ENCODE results near the gene LKAAEAR1. TPM values are rescaled to one million over a fixed set of nuclear protein-coding genes. Genes with fewer than 3 reads are reported as not detected.

Gene LKAAEAR1
- total RNA-seq, 5 donors from 2014 or later (not counting 1 experiment from before 2014, with no cell fraction given): 0.30 to 0.86 (median 0.35) TPM; not detected in 2

- Histone ChIP-seq H3K4me1 (ENCODE audit: control insufficient read depth in 1 of 2, extremely low read depth in 1 of 2, insufficient read depth in 2 of 2, low read length in 2 of 2) (peaks cover 2 to 31% of the 10 kb centered on the region in 2 experiments), H3K4me3 (ENCODE audit: control insufficient read depth in 1 of 2, extremely low read depth in 1 of 2, low read length in 1 of 2) (no peak overlapping the region), H3K9me3 (no peaks in the 10 kb centered on the region), H3K36me3 (ENCODE audit: control insufficient read depth in 2 of 2, extremely low read depth in 1 of 2, insufficient read depth in 1 of 2, low read length in 1 of 2) (peaks cover 0 to 19% of the 10 kb centered on the region in 2 donors), H3K27me3 (replicated peaks in 1 of 2; ENCODE audit: control insufficient read depth in 2 of 2, extremely low read depth in 1 of 2, insufficient read depth in 2 of 2, low read length in 1 of 2) (peaks cover 0 to 50% of the 10 kb centered on the region in 2 experiments), H3K27ac (ENCODE audit: low read length) (no peak overlapping the region)
- CTCF ChIA-PET: interaction anchor here in 1 of 2 donors (0.6 kb wide), 1 partner anchor 21 kb away, joined by 5 read pairs; no protein-coding TSS in a partner anchor
- H3K36me3 Mint-ChIP-seq: peaks cover 4% of the 10 kb centered on the region
- peaks cover 8 to 19% of the 10 kb centered on the region in 2 donors for H3K27me3 Mint-ChIP-seq
- POLR2A ChIA-PET: no interaction called here
- DNase-seq (no peak), ATAC-seq (replicated peaks in 1 of 4) (no peak)
- no peak overlapping the region for H3K27ac Mint-ChIP-seq
- H3K4me1 Mint-ChIP-seq: peaks cover 10 to 24% (median 12%) of the 10 kb centered on the region in 3 donors
- 85% methylated on average over 16 of the region's 21 CpGs for WGBS (ENCODE audit: insufficient coverage)
- H3K4me3 Mint-ChIP-seq: no peak overlapping the region
- peaks cover 0 to 5% (median 0%) of the 10 kb centered on the region in 3 donors for H3K9me3 Mint-ChIP-seq
Observed at GRCh38 chr20:64099086-64099786, 15.0 kb upstream of the LKAAEAR1 start.

GRCh38 chr20:64098471-64099013 is 14.3 kb upstream of the LKAAEAR1 start:
- Histone ChIP-seq H3K4me1 (ENCODE audit: control insufficient read depth in 1 of 2, extremely low read depth in 1 of 2, insufficient read depth in 2 of 2, low read length in 2 of 2) (peaks cover 2 to 31% of the 10 kb centered on the region in 2 experiments), H3K36me3 (ENCODE audit: control insufficient read depth in 2 of 2, extremely low read depth in 1 of 2, insufficient read depth in 1 of 2, low read length in 1 of 2) (peaks cover 0 to 19% of the 10 kb centered on the region in 2 donors), H3K27ac (ENCODE audit: low read length) (no peak overlapping the region), H3K27me3 (replicated peaks in 1 of 2; ENCODE audit: control insufficient read depth in 2 of 2, extremely low read depth in 1 of 2, insufficient read depth in 2 of 2, low read length in 1 of 2) (peaks cover 0 to 43% of the 10 kb centered on the region in 2 experiments), H3K9me3 (no peaks in the 10 kb centered on the region), H3K4me3 (ENCODE audit: control insufficient read depth in 1 of 2, extremely low read depth in 1 of 2, low read length in 1 of 2) (no peak overlapping the region)
- ChIA-PET POLR2A (no interaction called here), CTCF (interaction anchor here in 1 of 2 donors (0.6 kb wide), 1 partner anchor 22 kb away, joined by 5 read pairs; no protein-coding TSS in a partner anchor)
- Mint-ChIP-seq H3K27ac (no peak overlapping the region), H3K4me3 (no peak overlapping the region), H3K9me3 (peaks cover 0 to 5% (median 0%) of the 10 kb centered on the region in 3 donors), H3K4me1 (peaks cover 10 to 24% (median 12%) of the 10 kb centered on the region in 3 donors), H3K36me3 (peaks cover 4% of the 10 kb centered on the region), H3K27me3 (peaks cover 8 to 16% of the 10 kb centered on the region in 2 donors)
- ATAC-seq (replicated peaks in 1 of 4) (no peak), DNase-seq (no peak)
- WGBS (ENCODE audit: insufficient coverage): 95% methylated on average over 28 of the region's 28 CpGs

- Histone ChIP-seq H3K4me3 (ENCODE audit: control insufficient read depth in 1 of 2, extremely low read depth in 1 of 2, low read length in 1 of 2) (no peak overlapping the region), H3K27ac (ENCODE audit: low read length) (no peak overlapping the region), H3K36me3 (ENCODE audit: control insufficient read depth in 2 of 2, extremely low read depth in 1 of 2, insufficient read depth in 1 of 2, low read length in 1 of 2) (peaks cover 0 to 19% of the 10 kb centered on the region in 2 donors), H3K4me1 (ENCODE audit: control insufficient read depth in 1 of 2, extremely low read depth in 1 of 2, insufficient read depth in 2 of 2, low read length in 2 of 2) (peaks cover 12 to 17% of the 10 kb centered on the region in 2 experiments), H3K9me3 (no peaks in the 10 kb centered on the region), H3K27me3 (replicated peaks in 1 of 2; ENCODE audit: control insufficient read depth in 2 of 2, extremely low read depth in 1 of 2, insufficient read depth in 2 of 2, low read length in 1 of 2) (peaks cover 0 to 31% of the 10 kb centered on the region in 2 experiments)
- Mint-ChIP-seq H3K9me3 (peaks cover 0 to 5% (median 0%) of the 10 kb centered on the region in 3 donors), H3K4me3 (no peak overlapping the region), H3K27ac (no peak overlapping the region), H3K4me1 (peaks cover 12 to 25% (median 16%) of the 10 kb centered on the region in 3 donors), H3K27me3 (peaks cover 3 to 7% of the 10 kb centered on the region in 2 donors), H3K36me3 (peaks cover 4% of the 10 kb centered on the region)
- no peak for ATAC-seq (replicated peaks in 1 of 4)
- ChIA-PET POLR2A (no interaction called here), CTCF (no interaction called here)
- DNase-seq: no peak
- 79% methylated on average over 6 of the region's 6 CpGs for WGBS (ENCODE audit: insufficient coverage)
Observed at GRCh38 chr20:64096535-64096934, 12.3 kb upstream of the LKAAEAR1 start.

GRCh38 chr20:64095927-64096326 is 11.7 kb upstream of the LKAAEAR1 start:
- ChIA-PET CTCF (no interaction called here), POLR2A (no interaction called here)
- H3K27ac ChIP-seq (ENCODE audit: low read length): no peak overlapping the region
- H3K4me1 Mint-ChIP-seq: peaks cover 8 to 19% (median 10%) of the 10 kb centered on the region in 3 donors
- H3K36me3 Mint-ChIP-seq: peaks cover 4% of the 10 kb centered on the region
- H3K4me1 ChIP-seq (ENCODE audit: control insufficient read depth in 1 of 2, extremely low read depth in 1 of 2, insufficient read depth in 2 of 2, low read length in 2 of 2): peaks cover 12 to 15% of the 10 kb centered on the region in 2 experiments
- DNase-seq: no peak
- H3K36me3 ChIP-seq (ENCODE audit: control insufficient read depth in 2 of 2, extremely low read depth in 1 of 2, insufficient read depth in 1 of 2, low read length in 1 of 2): peaks cover 0 to 19% of the 10 kb centered on the region in 2 donors
- H3K9me3 ChIP-seq: no peaks in the 10 kb centered on the region
- no peak for ATAC-seq (replicated peaks in 1 of 4)
- H3K4me3 ChIP-seq (ENCODE audit: control insufficient read depth in 1 of 2, extremely low read depth in 1 of 2, low read length in 1 of 2): no peak overlapping the region
- H3K27me3 ChIP-seq (replicated peaks in 1 of 2; ENCODE audit: control insufficient read depth in 2 of 2, extremely low read depth in 1 of 2, insufficient read depth in 2 of 2, low read length in 1 of 2): peaks cover 0 to 28% of the 10 kb centered on the region in 2 experiments
- no peak overlapping the region for H3K4me3 Mint-ChIP-seq
- H3K27ac Mint-ChIP-seq: no peak overlapping the region
- WGBS (ENCODE audit: insufficient coverage): 73% methylated on average over 9 of the region's 11 CpGs
- peaks cover 0 to 5% (median 0%) of the 10 kb centered on the region in 3 donors for H3K9me3 Mint-ChIP-seq
- H3K27me3 Mint-ChIP-seq: peaks cover 0 to under 1% of the 10 kb centered on the region in 2 donors

GRCh38 chr20:64095455-64095854 is 11.3 kb upstream of the LKAAEAR1 start:
- Histone ChIP-seq H3K4me3 (ENCODE audit: control insufficient read depth in 1 of 2, extremely low read depth in 1 of 2, low read length in 1 of 2) (no peak overlapping the region), H3K9me3 (no peaks in the 10 kb centered on the region), H3K27ac (ENCODE audit: low read length) (no peak overlapping the region), H3K36me3 (ENCODE audit: control insufficient read depth in 2 of 2, extremely low read depth in 1 of 2, insufficient read depth in 1 of 2, low read length in 1 of 2) (peaks cover 0 to 19% of the 10 kb centered on the region in 2 donors), H3K27me3 (replicated peaks in 1 of 2; ENCODE audit: control insufficient read depth in 2 of 2, extremely low read depth in 1 of 2, insufficient read depth in 2 of 2, low read length in 1 of 2) (peaks cover 0 to 24% of the 10 kb centered on the region in 2 experiments), H3K4me1 (ENCODE audit: control insufficient read depth in 1 of 2, extremely low read depth in 1 of 2, insufficient read depth in 2 of 2, low read length in 2 of 2) (peaks cover 10 to 12% of the 10 kb centered on the region in 2 experiments)
- Mint-ChIP-seq H3K27ac (no peak overlapping the region), H3K4me1 (peaks cover 8 to 16% (median 10%) of the 10 kb centered on the region in 3 donors), H3K4me3 (no peak overlapping the region), H3K27me3 (no peaks in the 10 kb centered on the region), H3K36me3 (peaks cover 4% of the 10 kb centered on the region), H3K9me3 (peaks cover 0 to 5% (median 0%) of the 10 kb centered on the region in 3 donors)
- CTCF ChIA-PET: no interaction called here
- POLR2A ChIA-PET: no interaction called here
- DNase-seq (no peak), ATAC-seq (replicated peaks in 1 of 4) (no peak)
- WGBS (ENCODE audit: insufficient coverage): 89% methylated on average over 3 of the region's 4 CpGs

GRCh38 chr20:64093013-64093503 is 8.9 kb upstream of the LKAAEAR1 start:
- ChIA-PET POLR2A (no interaction called here), CTCF (no interaction called here)
- Mint-ChIP-seq H3K9me3 (peaks cover 0 to 5% (median 0%) of the 10 kb centered on the region in 3 donors), H3K4me1 (peaks cover 6 to 12% (median 8%) of the 10 kb centered on the region in 3 donors), H3K36me3 (peaks cover 4% of the 10 kb centered on the region), H3K27me3 (peaks cover 0 to 2% of the 10 kb centered on the region in 2 donors), H3K4me3 (no peak overlapping the region), H3K27ac (no peak overlapping the region)
- H3K27me3 ChIP-seq (replicated peaks in 1 of 2; ENCODE audit: control insufficient read depth in 2 of 2, extremely low read depth in 1 of 2, insufficient read depth in 2 of 2, low read length in 1 of 2): peaks cover 0 to 22% of the 10 kb centered on the region in 2 experiments
- H3K36me3 ChIP-seq (ENCODE audit: control insufficient read depth in 2 of 2, extremely low read depth in 1 of 2, insufficient read depth in 1 of 2, low read length in 1 of 2): peaks cover 0 to 13% of the 10 kb centered on the region in 2 donors
- 91% methylated on average over 4 of the region's 9 CpGs for WGBS (ENCODE audit: insufficient coverage)
- DNase-seq: no peak
- peaks cover 4 to 10% of the 10 kb centered on the region in 2 experiments for H3K4me1 ChIP-seq (ENCODE audit: control insufficient read depth in 1 of 2, extremely low read depth in 1 of 2, insufficient read depth in 2 of 2, low read length in 2 of 2)
- no peaks in the 10 kb centered on the region for H3K9me3 ChIP-seq
- ATAC-seq (replicated peaks in 1 of 4): no peak
- no peak overlapping the region for H3K4me3 ChIP-seq (ENCODE audit: control insufficient read depth in 1 of 2, extremely low read depth in 1 of 2, low read length in 1 of 2)
- no peak overlapping the region for H3K27ac ChIP-seq (ENCODE audit: low read length)
